Stimulated activated CD4-positive, alpha-beta T cell treated with anti-CD3 and anti-CD28 coated beads, Interleukin-15, amount 100 ng/mL, for 24 hours (primary cell): ENCODE measurements around the gene CDC42EP5.
"Not testable (repeated sequence)": the region's sequence is repeated elsewhere in the genome, so short reads cannot be mapped to it uniquely, and the experiment has no call there.

Experiments
- DNase-seq: peaks from one replicate; pipeline ENCODE4 v3.0.0-alpha.2; 2020

The CDC42EP5 gene, protein sequence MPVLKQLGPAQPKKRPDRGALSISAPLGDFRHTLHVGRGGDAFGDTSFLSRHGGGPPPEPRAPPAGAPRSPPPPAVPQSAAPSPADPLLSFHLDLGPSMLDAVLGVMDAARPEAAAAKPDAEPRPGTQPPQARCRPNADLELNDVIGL

DNA sequence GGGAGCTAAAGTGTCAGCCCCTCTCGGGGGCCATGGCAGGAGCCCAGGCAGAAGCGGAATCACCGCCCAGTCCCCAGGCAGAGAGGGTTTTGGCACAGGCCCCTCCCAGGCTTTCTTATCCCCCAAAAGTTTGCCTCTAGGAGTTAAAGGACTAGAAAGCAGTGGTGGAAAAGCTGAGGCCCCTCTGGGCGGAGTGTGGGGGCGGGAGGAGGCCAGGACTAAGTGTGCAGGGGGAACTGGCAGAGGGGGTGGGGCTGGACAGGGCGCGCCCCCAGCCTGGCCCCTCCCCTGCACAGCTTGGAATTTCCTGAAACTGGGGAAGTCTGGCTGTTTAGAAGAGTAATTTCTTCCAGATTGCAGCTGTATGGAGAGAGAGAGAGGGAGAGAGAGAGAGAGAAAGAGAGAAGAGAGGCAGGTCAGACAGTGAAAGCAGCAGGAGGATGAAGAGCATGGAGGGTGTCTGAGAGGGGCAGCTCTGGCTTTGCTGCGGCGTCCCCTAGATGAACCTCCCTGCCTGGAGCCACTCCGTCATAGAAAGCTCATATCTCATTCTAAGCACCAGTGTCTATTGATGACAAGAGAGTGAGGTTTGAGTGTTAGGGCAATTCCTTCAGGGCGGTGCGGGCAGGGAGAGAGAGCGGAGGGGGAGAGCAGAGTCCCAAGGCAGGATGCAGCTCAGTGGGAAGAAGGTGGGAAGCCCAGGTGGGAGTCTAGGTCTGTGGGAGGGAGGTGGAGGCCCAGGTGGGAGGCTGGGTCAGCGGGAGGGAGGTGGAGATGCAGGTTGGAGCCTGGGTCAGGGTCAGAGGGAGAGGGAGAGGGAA lies at the start of gene CDC42EP5:
CDC42EP5 (minus strand) TSS at position 226 of the 821 bp plus-strand sequence. CDS start 7,749 bp downstream, outside the sequence.
- no peak for DNase-seq

DNA sequence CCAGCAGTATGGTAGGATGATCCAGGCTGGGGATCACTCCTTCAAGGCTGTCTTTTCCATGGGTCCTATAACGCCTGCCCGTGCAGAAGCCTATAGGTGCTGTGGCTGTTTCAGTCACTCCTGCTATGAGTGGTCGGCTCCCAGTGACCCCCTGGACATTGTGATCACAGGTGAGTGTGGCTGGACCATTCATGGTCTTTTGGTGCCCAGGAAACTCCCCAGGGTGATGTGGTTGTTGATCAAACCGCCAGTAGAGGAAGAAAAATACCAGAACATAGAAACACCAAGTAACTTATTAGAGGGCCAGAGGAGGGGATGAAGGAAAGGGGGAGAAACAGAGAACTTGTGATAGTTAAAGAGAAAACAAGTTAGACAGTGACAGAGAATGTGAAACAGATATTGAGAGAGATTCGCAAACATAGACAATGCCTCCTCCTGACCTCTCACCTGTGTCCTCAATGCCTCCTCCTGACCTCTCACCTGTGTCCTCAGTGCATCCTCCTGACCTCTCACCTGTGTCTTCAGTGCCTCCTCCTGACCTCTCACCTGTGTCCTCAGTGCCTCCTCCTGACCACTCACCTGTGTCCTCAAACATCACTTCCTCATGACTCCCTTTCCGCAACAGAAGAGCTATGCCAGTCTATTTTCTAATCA lies 48.9 kb upstream of the CDC42EP5 start:
- DNase-seq: no peak

DNA sequence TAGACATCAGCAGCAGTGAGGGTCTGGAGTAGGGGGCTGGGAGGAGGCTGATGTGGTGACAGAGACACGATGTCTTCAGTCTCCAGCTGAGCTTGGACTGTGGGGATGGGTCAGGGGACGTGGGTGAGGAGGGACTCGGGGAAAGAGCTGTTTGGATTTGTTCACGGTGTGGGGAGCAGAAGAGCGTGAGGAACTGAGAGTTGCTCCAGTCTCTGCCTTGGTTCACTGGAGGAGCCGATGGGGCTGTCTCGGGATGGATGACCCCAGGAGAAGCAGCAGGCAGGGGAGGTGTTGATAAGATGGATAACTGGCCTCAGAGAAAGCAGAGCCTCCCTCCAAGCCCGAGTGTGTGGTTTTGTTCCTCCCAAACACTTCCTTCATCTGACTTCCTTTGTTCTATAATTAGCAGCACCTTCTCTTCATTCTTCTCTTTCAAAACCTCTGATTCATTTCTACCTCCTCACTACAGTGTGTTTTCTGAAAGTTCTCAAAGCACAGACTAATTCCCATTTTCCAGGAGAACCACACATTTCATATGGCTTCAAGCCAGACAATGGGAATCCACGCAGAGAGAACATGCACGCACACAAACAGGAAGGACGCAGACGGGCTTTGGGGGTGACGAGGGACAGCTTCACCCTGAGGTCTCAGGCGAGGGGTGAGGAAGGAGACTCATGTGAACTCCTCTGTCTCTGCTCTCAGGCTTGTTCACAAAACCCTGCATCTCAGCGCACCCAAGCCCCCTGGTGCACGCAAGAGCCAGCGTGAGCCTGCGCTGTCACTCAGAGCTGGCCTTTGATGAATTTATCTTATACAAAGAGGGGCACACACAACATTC lies 48.1 kb upstream of the CDC42EP5 start:
- DNase-seq: peak; percentile 35

DNA sequence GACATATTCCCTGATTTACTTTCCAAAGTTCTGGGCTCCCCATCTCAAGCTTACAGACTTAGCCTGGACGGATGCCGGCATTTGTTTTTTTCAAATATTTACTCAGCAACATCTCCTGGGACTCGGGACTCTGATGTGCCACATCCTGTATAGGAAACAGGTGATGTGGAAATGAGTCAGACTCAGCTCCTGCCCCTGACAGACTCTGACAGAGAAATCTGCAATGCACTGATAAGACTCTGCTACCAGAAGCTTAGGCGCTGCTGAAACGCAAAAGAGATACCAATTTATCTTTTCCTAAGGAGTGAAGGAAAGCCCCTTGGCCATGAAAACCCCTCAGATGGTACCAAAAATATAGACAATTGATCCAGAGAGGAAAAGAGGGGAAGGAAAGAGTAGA lies 45.7 kb upstream of the CDC42EP5 start:
- peak; percentile 57 for DNase-seq

DNA sequence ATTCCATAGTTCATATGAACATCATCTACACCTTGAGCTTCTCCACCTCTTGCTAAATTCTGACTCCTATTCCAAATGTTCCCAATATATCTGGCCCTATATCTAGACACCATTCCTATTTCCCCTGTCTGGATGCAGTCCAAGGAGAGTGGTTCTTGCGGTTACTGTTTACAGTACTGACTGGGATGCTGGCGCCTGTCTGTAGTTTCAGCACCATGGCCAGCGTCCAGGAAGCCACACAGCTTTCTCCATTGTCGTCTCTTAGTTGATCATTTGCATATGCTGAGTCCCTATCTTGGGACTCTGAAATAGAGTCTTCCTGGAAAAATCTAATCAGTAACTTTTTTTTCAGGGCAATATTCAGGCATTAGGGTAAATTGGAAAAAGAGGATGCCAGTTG lies 44.4 kb upstream of the CDC42EP5 start:
- DNase-seq: peak; percentile 79

DNA sequence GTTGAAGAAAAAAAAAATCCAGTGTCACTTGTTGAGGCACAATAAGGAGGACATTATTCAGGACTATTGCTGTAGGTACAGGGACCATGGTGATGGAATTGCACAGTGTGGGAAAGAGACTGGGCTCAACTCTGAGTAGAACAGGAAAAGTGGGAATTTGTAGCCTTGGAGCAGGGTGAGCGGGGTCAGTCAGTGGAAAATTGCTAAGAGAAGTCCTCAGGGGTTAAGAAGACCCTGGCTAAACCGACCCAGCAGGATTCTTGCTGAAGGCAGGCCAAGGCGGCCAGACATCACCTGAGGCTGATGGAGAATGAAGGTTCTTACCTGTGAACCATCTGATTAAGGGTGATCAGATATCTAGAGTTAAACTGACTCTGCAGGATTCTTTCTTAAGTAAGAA lies 42.1 kb upstream of the CDC42EP5 start:
- DNase-seq: no peak

DNA sequence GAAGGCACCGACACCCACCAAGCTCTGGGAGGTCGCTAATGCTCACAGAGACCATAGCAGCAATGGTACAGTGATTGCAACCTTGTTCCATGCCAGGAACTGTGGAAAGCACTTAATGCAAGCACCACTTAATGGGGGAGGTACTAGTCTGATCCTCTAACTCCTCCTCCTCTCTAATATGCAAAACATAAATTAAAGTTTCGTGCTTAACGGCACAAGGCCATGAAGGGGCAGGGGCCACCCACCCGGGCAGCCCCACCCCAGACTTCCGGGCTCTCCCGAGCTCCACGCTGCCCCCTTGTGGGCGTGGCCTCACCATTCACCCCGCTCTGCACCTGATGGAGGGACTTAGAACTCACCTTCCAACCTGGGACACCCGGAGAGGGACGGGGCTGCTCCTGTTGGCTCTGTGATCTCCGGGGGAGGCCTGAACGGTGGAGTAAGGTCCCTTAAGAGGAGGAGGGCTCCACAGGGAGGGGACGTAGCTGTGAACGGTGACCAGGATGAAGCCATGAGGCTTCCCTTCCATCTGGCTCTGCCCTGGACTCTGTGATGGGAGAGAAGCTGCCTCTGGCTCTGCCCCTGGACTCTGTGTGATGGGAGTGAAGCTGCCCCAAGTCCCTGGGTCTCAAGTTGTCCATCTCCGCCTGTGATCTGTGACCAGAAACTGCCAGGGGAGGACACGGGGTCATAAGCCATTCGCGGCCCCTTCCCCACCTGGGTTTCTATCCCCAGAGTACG lies 36.3 kb upstream of the CDC42EP5 start:
- not testable (repeated sequence) for DNase-seq

DNA sequence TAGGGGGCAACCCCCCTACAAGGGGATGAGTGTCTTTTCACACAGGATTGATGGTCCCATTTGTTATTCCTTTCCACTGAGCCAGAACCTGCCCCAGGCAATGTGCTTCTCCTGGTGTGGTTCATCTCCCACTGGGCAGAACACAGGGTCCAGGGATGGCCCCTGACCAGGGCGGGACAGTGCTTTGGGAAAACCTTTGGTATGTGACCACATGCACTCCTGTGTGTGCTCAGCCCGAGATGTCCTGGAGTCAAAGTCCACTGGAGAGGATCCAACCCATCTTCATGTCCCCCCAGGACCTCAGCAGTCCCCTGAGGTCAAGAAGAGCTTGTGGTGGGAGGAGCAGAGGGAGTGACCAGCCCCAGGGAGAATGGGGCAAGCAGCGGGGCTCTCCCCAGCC lies 35.4 kb upstream of the CDC42EP5 start:
- DNase-seq: not testable (repeated sequence)

DNA sequence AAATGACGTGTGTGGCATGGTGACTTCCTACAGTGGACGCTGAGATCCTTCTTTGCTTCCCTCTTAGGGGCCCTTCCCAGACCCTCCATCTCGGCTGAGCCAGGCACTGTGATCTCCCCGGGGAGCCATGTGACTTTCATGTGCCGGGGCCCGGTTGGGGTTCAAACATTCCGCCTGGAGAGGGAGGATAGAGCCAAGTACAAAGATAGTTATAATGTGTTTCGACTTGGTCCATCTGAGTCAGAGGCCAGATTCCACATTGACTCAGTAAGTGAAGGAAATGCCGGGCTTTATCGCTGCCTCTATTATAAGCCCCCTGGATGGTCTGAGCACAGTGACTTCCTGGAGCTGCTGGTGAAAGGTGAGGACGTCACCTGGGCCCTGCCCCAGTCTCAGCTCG lies 34.7 kb upstream of the CDC42EP5 start:
- DNase-seq: no peak

DNA sequence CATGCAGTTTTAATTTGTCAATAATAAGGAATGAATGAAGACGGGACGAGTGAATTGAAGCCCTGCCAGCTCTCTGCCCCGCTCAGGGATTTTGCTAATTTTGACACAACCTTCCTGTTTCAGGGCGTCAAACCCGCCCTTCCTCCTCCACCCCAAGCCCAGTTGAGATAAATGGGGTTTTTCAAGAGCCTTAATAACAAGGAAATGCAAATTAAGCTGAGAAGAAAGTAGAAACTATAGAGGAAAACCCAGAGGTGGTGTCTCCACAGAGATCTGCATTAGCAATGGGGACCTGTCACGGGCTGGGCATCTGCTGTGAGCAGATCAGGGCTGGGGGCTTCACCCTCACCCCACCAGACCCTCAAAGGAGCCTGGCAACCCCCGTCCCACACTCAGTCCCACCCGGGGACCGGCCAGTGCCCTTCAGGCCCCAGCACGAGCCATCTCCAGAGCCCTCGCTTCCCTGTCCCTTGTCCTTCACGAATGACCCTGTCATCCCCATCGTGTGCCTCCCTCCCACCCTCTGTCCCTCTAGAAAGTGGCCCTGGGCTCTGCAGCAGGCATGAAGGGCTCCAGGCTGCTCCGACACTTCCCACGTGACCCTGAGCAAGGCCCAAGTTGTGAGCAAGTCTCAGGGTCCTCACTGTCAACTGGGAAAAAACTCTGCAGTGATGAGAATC lies 34.1 kb upstream of the CDC42EP5 start:
- not testable (repeated sequence) for DNase-seq

DNA sequence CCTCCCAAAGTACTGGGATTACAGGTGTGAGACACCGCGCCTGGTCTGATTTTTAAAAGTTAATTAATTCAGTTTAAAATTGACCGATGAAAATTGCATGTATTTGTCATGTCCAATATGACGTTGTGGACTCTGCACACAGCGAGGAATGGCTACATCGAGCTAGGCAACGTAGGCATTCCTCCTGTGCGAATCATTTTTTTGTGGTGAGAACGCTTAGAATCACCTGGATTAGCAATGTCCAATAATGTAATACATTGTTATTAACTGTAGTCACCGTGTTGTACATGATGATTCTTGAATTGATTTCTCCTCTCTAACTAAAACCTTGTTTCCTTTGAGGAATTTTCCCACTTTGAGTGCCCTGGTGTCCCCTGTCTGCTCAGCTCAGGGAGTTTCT lies 33.0 kb upstream of the CDC42EP5 start:
- no peak for DNase-seq

DNA sequence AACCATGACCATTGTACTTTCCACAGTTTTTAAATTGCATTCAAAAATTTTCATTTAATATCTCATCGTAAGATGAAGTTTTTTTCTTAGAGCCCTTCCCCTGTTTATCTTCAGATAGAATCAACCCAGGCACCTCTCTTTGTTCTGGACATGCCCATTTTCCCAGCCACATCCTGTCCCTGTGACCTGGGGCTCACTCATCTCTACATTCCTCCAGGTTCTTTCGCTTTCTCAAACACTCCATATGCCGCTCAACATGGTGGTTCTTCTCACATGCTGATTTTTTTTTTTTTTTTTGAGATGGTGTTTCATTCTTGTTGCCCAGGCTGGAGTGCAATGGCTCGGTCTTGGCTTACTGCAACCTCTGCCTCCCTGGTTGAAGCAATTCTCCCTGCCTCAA lies 32.4 kb upstream of the CDC42EP5 start:
- DNase-seq: not testable (repeated sequence)

DNA sequence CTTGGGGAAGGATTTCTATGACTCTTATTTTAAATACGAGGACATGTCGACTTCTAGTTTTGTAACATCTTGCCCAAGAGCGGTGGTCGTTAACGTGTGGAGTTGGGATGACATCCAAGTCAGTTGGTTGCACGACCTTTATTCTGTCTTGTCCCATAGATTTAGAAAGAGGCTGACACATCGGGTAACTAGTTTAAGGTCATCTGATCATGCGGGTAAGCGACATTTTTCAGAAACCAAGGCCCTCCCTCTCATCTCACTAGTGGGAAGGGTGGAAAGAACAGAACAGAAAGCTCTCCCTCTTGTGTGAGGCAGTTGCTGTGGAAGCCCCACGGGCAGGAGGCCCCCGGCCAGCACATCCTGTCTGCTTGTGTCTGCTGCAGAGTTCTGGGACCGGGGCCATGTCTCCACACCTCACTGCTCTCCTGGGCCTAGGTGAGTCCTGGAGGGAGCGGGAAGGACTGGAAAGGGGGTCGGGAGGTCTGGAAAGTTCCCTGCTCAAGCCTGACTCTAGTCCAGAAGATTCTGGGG lies 29.5 kb upstream of the CDC42EP5 start, which contains the start of gene LAIR2:
LAIR2 (plus strand) TSS at position 314 of the 531 bp plus-strand sequence; CDS start at position 402, 88 bp downstream.
- peak; percentile 17 for DNase-seq

DNA sequence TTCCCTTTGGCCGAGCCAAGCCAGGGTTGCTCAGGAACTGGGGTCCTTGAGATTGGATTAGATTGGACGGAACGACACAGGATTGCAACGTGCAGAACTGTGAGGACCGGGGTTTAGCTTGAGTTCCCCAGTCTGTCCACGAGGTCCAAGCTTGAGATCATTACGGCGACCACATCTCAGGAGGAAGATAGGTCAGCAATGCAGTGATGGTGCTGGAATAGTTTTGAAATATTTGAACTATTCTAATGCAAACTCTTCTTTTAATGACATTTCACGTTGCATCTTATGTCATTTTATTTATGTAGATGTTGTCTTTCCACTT lies 25.3 kb upstream of the CDC42EP5 start:
- not testable (repeated sequence) for DNase-seq

DNA sequence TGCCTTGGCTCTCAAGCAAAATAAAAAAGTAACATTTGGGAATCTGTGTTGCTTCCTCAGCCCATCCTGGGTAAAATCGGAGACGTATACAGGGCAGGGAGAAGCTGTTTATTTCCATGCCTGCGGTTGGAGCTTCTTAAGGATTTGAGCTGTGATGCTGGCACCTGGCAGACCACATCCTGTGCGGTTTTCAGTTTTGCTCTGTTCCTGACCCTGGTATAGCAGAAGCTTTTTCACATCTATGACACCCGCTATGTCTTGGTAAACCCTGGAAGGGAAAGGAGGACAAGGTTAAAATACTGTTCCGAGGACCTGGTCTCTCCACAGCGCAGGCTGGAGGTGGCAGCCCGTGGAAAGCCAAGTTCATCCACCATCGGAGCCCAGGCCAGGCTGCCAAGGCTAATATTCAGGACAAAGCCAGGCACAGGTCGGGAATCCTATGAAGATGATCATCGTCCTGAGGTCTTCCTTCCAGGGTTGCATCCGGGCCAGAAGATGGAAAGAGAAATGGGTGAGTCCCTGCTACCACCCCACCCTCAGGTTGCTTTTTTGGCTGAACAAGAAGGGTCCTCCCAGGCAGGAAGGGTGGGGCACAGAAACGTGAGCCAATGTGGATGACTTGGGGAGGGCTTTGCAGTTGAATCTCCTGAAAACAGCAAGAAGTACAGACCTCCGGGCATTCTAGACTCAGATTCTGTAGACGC lies 24.8 kb upstream of the CDC42EP5 start:
- DNase-seq: peak; percentile 30

DNA sequence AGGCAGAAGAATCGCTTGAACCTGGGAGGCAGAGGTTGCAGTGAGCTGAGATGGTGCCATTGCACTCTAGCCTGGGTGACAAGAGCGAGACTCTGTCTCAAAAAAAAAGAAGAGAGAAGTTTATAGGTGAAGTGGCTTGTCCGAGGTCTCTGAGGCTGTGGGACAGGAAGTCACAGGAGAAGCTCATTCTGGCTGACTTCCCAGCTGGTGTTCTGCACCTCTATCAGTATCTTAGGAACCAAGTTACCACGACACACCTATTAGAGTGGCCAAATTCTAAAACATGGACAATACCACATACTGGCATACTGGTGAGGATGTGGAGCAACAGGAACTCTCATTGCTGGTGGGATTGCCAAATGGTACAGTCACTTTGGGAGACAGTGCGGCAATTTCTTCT lies 22.2 kb upstream of the CDC42EP5 start:
- not testable (repeated sequence) for DNase-seq

DNA sequence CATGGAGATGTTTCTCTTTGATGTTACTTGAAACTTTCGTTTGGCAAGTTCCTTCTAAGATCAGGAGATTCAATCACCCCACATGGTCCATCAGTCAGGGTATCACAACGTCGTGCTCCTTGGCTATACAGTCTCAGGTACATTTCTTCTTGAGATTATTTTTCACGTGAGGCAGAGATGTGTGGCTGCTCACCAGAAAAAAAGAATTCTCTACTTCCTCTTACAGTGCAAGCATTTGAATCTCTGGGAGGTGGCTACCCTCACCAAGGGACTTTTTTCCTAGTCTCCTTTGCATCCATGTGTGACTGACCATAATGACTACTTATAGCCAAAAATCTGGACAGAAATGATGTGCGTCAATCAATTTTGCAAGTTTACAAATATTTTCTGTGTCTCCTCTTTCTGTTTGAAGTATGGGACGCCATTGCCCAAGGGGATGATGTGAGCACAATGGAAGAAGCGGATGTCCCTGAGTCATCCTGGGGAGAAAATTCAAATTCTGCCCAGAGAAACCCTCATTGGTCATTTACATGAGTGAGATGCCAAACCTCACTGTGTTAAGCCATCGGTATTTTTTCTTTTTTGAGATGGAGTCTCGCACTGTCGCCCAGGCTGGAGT lies 21.0 kb upstream of the CDC42EP5 start:
- no peak for DNase-seq

DNA sequence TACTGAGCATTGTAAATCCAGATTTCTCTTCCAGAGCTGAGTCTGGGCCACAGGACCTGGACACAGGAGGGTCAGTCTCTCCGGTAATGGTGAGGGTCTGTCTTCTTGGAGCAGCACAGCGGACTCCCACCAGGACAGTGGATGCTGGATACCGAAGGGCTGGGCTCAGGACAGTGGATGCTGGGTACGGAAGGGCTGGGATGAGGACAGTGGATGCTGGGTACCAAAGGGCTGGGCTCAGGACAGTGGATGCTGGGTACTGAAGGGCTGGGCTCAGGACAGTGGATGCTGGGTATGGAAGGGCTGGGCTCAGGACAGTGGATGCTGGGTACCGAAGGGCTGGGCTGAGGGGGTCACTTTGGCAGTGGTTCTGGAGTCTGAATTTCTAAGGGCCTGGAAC lies 20.0 kb upstream of the CDC42EP5 start:
- DNase-seq: not testable (repeated sequence)

DNA sequence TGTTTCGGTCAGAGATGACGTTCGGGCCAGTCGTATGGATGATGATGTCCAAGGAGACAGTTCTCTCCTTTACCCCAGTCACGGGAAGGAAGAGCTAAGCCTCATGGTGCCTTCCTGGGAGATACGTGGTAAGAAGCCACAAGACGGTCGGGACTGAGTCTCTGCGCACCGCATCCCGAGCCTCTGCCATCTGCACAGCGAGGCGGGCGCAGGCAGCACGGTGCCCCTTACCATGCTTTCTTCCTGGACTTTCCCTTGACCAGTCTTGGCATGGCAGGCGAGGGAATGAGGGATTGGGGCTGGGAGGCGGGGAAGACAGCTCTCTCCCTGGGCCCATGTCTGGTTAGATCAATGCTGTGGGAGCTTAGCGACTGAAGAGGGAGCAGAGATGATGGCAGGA lies 19.5 kb upstream of the CDC42EP5 start:
- no peak for DNase-seq

DNA sequence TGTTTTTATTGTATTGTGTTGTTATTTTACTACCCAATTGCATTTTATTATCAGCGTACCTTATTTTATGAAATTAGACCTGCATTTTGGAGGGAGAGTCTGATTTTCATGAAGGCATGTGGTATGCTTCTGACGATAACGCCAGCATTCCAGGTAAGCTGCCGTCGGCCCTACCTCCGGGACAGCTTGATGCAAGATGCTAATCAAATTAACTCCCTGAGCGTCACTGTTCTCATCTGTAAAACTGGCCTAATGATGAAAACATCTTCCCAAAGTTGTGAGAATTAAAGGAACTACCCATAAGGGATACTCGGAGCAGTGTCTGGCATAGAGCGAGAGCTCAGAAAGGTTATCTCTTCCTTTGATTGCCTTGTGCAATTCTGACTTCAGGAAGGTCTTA lies 16.7 kb upstream of the CDC42EP5 start:
- no peak for DNase-seq
